ENCODE results near the gene FGF12.

- TF ChIP-seq POLR2A (IDR thresholded peaks at IDR 0.05; ENCODE audit: borderline replicate concordance, extremely low read depth, insufficient read depth, insufficient read length) = no peak
- TF ChIP-seq EZH2 (IDR thresholded peaks at IDR 0.05) = no peak
- no peak for TF ChIP-seq POLR2AphosphoS5 (IDR thresholded peaks at IDR 0.05; ENCODE audit: low read depth, low read length)
- no peak for TF ChIP-seq SRF (IDR thresholded peaks at IDR 0.05; ENCODE audit: low read depth)
- peak; percentile 42 to 85 (median 82); a peak in 5 of 6 replicates for TF ChIP-seq CTCF (IDR thresholded peaks at IDR 0.05 in 2 of 3, conservative IDR thresholded peaks at IDR 0.05 in 1 of 3; ENCODE audit: borderline replicate concordance in 1 of 3, insufficient read depth in 1 of 3, low read depth in 2 of 3, low read length in 2 of 3)
- no peak for TF ChIP-seq REST (IDR thresholded peaks at IDR 0.05; ENCODE audit: low read depth)
- TF ChIP-seq EZH2phosphoT487 (IDR thresholded peaks at IDR 0.05; ENCODE audit: borderline replicate concordance) = no peak
- TF ChIP-seq TCF7L2 (IDR thresholded peaks at IDR 0.05; ENCODE audit: borderline replicate concordance, extremely low read depth, insufficient read depth, insufficient read length) = peak; percentile 56
- no peak for TF ChIP-seq SP1 (IDR thresholded peaks at IDR 0.05; ENCODE audit: low read depth)
- TF ChIP-seq ATF3 (IDR thresholded peaks at IDR 0.05) = no peak
- no peak for TF ChIP-seq EGR1 (IDR thresholded peaks at IDR 0.05; ENCODE audit: low read depth)
- no peak for TF ChIP-seq MAX (IDR thresholded peaks at IDR 0.05)
- TF ChIP-seq YY1 (IDR thresholded peaks at IDR 0.05; ENCODE audit: extremely low read depth, insufficient replicate concordance, low read depth, low read length) = no peak
These were observed 596.7 kb downstream of the FGF12 start for GRCh38 chr3:192130534-192131132.
